Coronary artery (tissue), 2 donors: ENCODE results near the gene SPINK8.
"Not testable (repeated sequence)": the region's sequence is repeated elsewhere in the genome, so short reads cannot be mapped to it uniquely, and the experiment has no call there.

Experiments
- DNase-seq: peaks from one replicate; pipeline ENCODE4 v3.0.0-alpha.2; 2017; ENCODE audit warnings: low spot score
- H3K27ac ChIP-seq, 2 donors: fragments of 200-600 bp; sonication (generic); one replicate each; pipeline ENCODE4 v1.5.1; 2016 to 2019
- H3K4me3 ChIP-seq: fragments of 200-600 bp; sonication (generic); 2 replicates; pipeline ENCODE4 v1.5.1; 2016; ENCODE audit warnings: mild to moderate bottlenecking, moderate library complexity
- CTCF ChIP-seq: fragments of 200-600 bp; sonication (generic); IDR thresholded peaks from one replicate; pipeline ENCODE4 v1.5.1; 2019; ENCODE audit warnings: antibody characterized with exemption

SPINK8 gene

DNA sequence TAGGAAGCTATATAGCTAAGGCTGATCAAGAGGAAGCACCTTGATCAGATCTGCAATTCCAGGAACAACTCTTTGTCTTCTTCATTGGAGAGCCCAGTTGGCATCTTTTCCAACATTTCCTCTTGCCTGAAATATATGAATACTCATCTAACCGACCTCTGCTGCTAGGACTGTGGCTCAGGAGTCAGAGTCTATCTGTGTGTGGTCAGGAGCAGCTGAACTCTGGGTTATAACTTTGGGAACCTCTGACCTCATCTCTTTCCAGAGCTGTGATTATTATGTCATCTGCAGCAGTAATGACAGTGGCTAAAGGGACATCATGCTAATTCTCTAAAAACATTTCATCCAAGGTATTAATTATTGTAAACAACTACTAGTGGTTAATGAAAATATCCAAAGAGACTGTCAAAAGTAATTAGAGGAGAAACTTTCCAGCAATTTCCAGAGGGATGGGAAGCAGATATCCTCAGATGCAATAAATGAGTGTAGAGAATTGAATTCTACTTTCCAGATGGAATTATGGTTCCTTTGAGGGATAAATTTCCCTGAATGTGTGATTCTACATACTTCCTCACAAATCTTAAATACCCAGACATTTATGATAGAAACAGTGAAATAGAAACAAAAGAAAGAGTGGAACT is 11.5 kb upstream of the SPINK8 start:
- Histone ChIP-seq H3K4me3 (no peak overlapping the region), H3K27ac (no peak overlapping the region)
- DNase-seq, result no peak
- TF ChIP-seq CTCF, result no peak

DNA sequence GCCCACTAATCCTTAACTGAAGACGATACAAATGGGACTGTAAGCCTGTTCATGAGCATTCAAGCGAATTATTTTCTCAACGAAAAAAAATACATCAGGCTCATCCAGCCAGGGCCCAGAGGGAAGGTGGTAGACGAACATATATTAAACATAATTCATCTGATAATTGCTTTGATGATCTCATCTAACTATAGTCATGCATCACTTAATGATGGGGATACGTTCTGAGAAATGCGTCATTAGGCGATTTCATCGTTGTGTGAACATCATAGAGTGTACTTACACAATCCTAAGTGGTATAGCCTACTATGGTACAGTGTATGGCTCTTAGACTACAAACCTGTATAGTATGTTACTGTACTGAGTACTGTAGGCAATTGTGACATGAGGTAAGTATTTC is 10.0 kb upstream of the SPINK8 start:
- no peak overlapping the region for H3K27ac ChIP-seq
- DNase-seq, result no peak
- no peak overlapping the region for H3K4me3 ChIP-seq
- no peak for TF ChIP-seq CTCF

GRCh38 chr3:48338635-48339034 is 5.2 kb upstream of the SPINK8 start:
- TF ChIP-seq CTCF, result no peak
- H3K27ac ChIP-seq, result no peak overlapping the region
- no peak for DNase-seq
- H3K4me3 ChIP-seq, result no peak overlapping the region

GRCh38 chr3:48337536-48337935 is 4.1 kb upstream of the SPINK8 start:
- not testable (repeated sequence) for H3K4me3 ChIP-seq, DNase-seq, H3K27ac ChIP-seq

GRCh38 chr3:48335286-48335685 is 1.8 kb upstream of the SPINK8 start:
- DNase-seq, H3K4me3 ChIP-seq, H3K27ac ChIP-seq: not testable (repeated sequence)

- no peak overlapping the region for H3K4me3 ChIP-seq
- TF ChIP-seq CTCF, result no peak
- no peak overlapping the region for H3K27ac ChIP-seq
- no peak for DNase-seq
These were observed 1.1 kb upstream of the SPINK8 start for GRCh38 chr3:48334605-48335004.

- H3K4me3 ChIP-seq, H3K27ac ChIP-seq, DNase-seq: not testable (repeated sequence)
These were observed 1.6 kb downstream of the SPINK8 start for GRCh38 chr3:48331706-48332435.

GRCh38 chr3:48320996-48321395 is 12.5 kb downstream of the SPINK8 start:
- no peak overlapping the region for H3K27ac ChIP-seq
- no peak overlapping the region for H3K4me3 ChIP-seq
- no peak for TF ChIP-seq CTCF
- no peak for DNase-seq
